GM06990 (cell line): ENCODE results near the gene EYS.

Experiments used
- DNase-seq: peaks from one replicate; pipeline ENCODE4 v3.0.0-alpha.2; 2011; ENCODE audit not compliant: insufficient read length; ENCODE audit errors: extremely low read depth
- H3K27me3 ChIP-seq: replicated peaks from 2 replicates; pipeline ENCODE4 v1.6.0; 2011; ENCODE audit warnings: low read length; ENCODE audit not compliant: control insufficient read depth, insufficient read depth
- H3K36me3 ChIP-seq: 2 replicates; pipeline ENCODE4 v1.5.1; 2011; ENCODE audit warnings: low read length; ENCODE audit not compliant: control insufficient read depth, insufficient read depth
- H3K4me3 ChIP-seq: replicated peaks from 2 replicates; pipeline ENCODE4 v1.5.1; 2011; ENCODE audit warnings: low read depth, mild to moderate bottlenecking, control low read depth, low read length
- CTCF ChIP-seq: IDR thresholded peaks from 2 replicates; pipeline ENCODE4 v1.5.1; 2011; ENCODE audit warnings: low read length, control low read depth, mild to moderate bottlenecking, inconsistent platforms; ENCODE audit not compliant: insufficient read depth, poor library complexity, severe bottlenecking

EYS gene

GRCh38 chr6:64054861-64055260, 1652.2 kb downstream of the EYS start:
- no peaks in the 10 kb centered on the region for H3K36me3 ChIP-seq
- no peak for TF ChIP-seq CTCF
- DNase-seq: no peak
- H3K4me3 ChIP-seq: no peak overlapping the region
- no peaks in the 10 kb centered on the region for H3K27me3 ChIP-seq

DNA sequence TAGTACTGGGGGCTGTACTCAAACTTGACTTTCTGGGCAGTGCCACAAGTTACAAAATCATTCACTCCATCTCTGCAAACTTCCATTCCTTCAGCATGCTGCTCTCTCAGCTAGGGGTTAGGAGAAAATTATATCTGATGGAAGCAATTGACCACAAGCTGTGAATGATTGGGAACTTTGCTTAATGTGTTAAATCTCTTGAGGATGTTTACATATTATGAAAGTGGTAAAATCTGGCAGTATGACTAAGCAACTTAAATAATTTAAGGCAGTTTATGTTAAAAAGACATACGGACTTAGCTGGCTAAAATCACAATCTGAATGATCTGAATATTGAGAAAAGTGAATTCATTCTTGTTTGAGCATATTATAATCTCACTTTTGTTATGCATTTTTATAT, 1656.4 kb downstream of the EYS start:
- TF ChIP-seq CTCF: no peak
- Histone ChIP-seq H3K36me3 (no peaks in the 10 kb centered on the region), H3K27me3 (no peaks in the 10 kb centered on the region), H3K4me3 (no peak overlapping the region)
- no peak for DNase-seq

DNA sequence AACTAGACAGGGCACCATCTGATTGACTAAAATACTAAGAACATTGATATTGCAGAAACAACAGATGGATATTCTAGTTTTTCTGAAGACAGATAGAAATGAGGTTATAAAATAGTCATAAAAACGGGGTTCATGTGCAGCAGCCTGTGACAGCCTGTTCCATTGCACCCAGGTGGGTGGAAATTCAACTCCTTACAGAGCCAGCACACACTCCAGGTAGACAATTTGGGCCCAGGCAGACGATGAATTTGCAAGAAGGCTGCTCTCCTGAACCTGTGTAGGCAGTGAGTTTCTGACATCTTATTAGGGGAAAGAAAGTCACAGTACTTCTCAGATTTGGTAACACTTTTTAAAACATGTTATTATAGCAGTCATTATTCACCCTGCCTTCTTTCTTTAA, 1657.3 kb downstream of the EYS start:
- Histone ChIP-seq H3K27me3 (no peaks in the 10 kb centered on the region), H3K4me3 (no peak overlapping the region), H3K36me3 (no peaks in the 10 kb centered on the region)
- TF ChIP-seq CTCF: no peak
- no peak for DNase-seq

DNA sequence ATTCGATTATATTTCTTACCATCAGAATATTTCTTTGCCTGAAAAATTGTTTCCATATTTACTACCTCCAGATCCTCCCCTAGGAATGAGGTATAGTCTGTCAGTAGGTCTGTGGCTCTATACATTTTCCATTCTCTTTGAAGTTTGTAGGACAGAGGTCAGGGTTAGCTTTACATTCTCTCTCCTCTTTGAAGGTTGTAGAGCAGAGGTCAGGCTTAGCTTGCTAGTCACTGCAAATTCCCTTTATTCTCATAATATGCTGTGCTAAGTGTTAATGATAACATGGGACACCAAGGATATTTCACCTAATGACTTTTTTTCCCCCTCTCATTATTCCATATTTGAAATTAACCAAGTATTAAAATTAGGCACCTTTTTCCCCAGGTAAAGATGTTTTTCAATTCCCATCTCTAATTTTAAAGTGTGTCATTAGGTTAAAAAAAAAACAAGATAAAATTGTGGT, 1660.2 kb downstream of the EYS start:
- no peak for TF ChIP-seq CTCF
- H3K4me3 ChIP-seq: no peak overlapping the region

GRCh38 chr6:64041373-64041772, 1665.7 kb downstream of the EYS start:
- DNase-seq: no peak
- Histone ChIP-seq H3K4me3 (no peak overlapping the region), H3K36me3 (no peaks in the 10 kb centered on the region), H3K27me3 (no peaks in the 10 kb centered on the region)
- TF ChIP-seq CTCF: no peak

More for the DNA sequence above, 1660.2 kb downstream of the EYS start:
- Histone ChIP-seq H3K36me3 (no peaks in the 10 kb centered on the region), H3K27me3 (no peaks in the 10 kb centered on the region)
- no peak for DNase-seq

GRCh38 chr6:64040113-64040512, 1666.9 kb downstream of the EYS start:
- H3K27me3 ChIP-seq: no peaks in the 10 kb centered on the region
- no peak for DNase-seq
- H3K4me3 ChIP-seq: no peak overlapping the region
- TF ChIP-seq CTCF: no peak
- no peaks in the 10 kb centered on the region for H3K36me3 ChIP-seq
